ENCODE measurements around the gene KLHDC7B. TPM values are rescaled to one million over a fixed set of nuclear protein-coding genes. Genes with fewer than 3 reads are reported as not detected.

Gene KLHDC7B
- total and polyA plus RNA-seq, 2 of the 13 experiments (the other 11 are each of a cell fraction or from before 2014, with no cell fraction given) = 0.11 TPM; not detected in 1

DNA sequence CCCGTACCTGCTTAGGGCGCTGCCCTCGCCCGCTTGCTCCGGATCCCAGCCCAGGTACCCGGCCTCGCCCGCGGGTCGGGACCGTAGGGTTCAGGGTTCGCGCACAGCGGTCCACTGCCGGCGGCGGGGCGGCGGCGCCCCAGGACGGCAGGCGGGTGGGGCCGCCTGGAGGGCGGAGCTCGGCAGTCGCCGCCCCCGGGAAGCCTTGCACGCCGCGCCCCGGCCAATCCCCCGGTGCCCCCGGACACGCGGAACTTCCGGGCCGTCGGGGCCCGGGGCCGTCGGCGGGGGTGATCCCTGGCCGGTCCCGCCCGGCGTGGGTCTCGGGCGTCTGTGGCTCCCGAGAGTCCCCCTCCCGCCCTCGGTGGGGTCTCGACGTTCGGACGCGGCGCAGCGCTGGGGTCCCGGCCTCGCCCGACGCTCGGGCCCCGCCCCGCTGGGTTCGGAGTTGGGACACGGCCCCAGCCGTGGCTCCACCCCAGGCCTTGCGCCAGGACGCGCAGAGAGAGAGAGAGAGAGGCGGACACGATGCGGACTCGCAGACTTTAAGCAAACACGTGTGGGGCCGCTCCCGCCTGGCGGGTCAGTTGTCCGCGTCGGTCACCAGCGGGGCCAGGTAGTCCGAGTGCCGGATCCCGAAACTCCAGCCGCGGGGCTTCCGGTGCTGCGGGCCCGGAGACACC, 15.7 kb upstream of the KLHDC7B start, which contains the start of gene TYMP (continued):
- TF ChIP-seq, protein P1, sequence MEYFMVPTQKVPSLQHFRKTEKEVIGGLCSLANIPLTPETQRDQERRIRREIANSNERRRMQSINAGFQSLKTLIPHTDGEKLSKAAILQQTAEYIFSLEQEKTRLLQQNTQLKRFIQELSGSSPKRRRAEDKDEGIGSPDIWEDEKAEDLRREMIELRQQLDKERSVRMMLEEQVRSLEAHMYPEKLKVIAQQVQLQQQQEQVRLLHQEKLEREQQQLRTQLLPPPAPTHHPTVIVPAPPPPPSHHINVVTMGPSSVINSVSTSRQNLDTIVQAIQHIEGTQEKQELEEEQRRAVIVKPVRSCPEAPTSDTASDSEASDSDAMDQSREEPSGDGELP (IDR thresholded peaks at IDR 0.05; ENCODE audit: borderline replicate concordance, low read depth) = no peak
- TF ChIP-seq ZFP37 (CRISPR knock-in tag; IDR thresholded peaks at IDR 0.05; ENCODE audit: borderline replicate concordance) (no peak), KAT7 (CRISPR knock-in tag; IDR thresholded peaks at IDR 0.05; ENCODE audit: borderline replicate concordance) (no peak), ZNF260 (CRISPR knock-in tag; IDR thresholded peaks at IDR 0.05; ENCODE audit: borderline replicate concordance, low read depth) (no peak), CEBPB (IDR thresholded peaks at IDR 0.05; ENCODE audit: borderline replicate concordance, low read depth, low read length) (peak; percentile 31; the same call in 1 of the 2 replicates), JUNB (CRISPR knock-in tag; IDR thresholded peaks at IDR 0.05; ENCODE audit: borderline replicate concordance) (no peak), ZNF354B (CRISPR knock-in tag; IDR thresholded peaks at IDR 0.05) (no peak), ZNF891 (CRISPR knock-in tag; IDR thresholded peaks at IDR 0.05) (no peak), ZNF543 (CRISPR knock-in tag; IDR thresholded peaks at IDR 0.05) (no peak; the same call in 1 of the 2 replicates), TBP (CRISPR knock-in tag; IDR thresholded peaks at IDR 0.05) (no peak), KLF13 (CRISPR knock-in tag; IDR thresholded peaks at IDR 0.05) (no peak), FOXJ3 (CRISPR knock-in tag; IDR thresholded peaks at IDR 0.05; ENCODE audit: borderline replicate concordance) (peak; percentile 29; the same call in 1 of the 2 replicates), ATF7-NPFF (CRISPR knock-in tag; IDR thresholded peaks at IDR 0.05; ENCODE audit: low read depth) (no peak), TBL1XR1 (IDR thresholded peaks at IDR 0.05; ENCODE audit: borderline replicate concordance, low read length, partially characterized antibody) (no peak)
- TF ChIP-seq, protein P2, sequence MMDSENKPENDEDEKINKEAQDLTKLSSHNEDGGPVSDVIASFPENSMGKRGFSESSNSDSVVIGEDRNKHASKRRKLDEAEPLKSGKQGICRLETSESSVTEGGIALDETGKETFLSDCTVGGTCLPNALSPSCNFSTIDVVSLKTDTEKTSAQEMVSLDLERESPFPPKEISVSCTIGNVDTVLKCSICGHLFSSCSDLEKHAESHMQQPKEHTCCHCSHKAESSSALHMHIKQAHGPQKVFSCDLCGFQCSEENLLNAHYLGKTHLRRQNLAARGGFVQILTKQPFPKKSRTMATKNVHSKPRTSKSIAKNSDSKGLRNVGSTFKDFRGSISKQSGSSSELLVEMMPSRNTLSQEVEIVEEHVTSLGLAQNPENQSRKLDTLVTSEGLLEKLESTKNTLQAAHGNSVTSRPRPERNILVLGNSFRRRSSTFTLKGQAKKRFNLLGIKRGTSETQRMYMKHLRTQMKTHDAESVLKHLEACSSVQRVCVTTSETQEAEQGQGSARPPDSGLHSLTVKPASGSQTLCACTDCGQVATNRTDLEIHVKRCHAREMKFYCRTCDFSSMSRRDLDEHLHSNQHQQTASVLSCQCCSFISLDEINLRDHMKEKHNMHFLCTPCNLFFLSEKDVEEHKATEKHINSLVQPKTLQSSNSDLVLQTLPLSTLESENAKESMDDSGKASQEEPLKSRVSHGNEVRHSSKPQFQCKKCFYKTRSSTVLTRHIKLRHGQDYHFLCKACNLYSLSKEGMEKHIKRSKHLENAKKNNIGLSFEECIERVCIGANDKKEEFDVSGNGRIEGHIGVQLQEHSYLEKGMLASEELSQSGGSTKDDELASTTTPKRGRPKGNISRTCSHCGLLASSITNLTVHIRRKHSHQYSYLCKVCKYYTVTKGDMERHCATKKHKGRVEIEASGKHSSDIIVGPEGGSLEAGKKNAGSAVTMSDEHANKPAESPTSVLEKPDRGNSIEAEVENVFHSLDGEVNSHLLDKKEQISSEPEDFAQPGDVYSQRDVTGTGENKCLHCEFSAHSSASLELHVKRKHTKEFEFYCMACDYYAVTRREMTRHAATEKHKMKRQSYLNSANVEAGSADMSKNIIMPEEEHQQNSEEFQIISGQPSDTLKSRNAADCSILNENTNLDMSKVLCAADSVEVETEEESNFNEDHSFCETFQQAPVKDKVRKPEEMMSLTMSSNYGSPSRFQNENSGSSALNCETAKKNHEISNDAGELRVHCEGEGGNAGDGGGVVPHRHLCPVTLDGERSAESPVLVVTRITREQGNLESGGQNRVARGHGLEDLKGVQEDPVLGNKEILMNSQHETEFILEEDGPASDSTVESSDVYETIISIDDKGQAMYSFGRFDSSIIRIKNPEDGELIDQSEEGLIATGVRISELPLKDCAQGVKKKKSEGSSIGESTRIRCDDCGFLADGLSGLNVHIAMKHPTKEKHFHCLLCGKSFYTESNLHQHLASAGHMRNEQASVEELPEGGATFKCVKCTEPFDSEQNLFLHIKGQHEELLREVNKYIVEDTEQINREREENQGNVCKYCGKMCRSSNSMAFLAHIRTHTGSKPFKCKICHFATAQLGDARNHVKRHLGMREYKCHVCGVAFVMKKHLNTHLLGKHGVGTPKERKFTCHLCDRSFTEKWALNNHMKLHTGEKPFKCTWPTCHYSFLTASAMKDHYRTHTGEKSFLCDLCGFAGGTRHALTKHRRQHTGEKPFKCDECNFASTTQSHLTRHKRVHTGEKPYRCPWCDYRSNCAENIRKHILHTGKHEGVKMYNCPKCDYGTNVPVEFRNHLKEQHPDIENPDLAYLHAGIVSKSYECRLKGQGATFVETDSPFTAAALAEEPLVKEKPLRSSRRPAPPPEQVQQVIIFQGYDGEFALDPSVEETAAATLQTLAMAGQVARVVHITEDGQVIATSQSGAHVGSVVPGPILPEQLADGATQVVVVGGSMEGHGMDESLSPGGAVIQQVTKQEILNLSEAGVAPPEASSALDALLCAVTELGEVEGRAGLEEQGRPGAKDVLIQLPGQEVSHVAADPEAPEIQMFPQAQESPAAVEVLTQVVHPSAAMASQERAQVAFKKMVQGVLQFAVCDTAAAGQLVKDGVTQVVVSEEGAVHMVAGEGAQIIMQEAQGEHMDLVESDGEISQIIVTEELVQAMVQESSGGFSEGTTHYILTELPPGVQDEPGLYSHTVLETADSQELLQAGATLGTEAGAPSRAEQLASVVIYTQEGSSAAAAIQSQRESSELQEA (CRISPR knock-in tag; IDR thresholded peaks at IDR 0.05; ENCODE audit: not compliant biosample characterization) = no peak
- TF ChIP-seq, protein P3, sequence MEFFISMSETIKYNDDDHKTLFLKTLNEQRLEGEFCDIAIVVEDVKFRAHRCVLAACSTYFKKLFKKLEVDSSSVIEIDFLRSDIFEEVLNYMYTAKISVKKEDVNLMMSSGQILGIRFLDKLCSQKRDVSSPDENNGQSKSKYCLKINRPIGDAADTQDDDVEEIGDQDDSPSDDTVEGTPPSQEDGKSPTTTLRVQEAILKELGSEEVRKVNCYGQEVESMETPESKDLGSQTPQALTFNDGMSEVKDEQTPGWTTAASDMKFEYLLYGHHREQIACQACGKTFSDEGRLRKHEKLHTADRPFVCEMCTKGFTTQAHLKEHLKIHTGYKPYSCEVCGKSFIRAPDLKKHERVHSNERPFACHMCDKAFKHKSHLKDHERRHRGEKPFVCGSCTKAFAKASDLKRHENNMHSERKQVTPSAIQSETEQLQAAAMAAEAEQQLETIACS (CRISPR knock-in tag; IDR thresholded peaks at IDR 0.05) = peak; percentile 78
- TF ChIP-seq, protein P4, sequence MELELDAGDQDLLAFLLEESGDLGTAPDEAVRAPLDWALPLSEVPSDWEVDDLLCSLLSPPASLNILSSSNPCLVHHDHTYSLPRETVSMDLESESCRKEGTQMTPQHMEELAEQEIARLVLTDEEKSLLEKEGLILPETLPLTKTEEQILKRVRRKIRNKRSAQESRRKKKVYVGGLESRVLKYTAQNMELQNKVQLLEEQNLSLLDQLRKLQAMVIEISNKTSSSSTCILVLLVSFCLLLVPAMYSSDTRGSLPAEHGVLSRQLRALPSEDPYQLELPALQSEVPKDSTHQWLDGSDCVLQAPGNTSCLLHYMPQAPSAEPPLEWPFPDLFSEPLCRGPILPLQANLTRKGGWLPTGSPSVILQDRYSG (CRISPR knock-in tag; IDR thresholded peaks at IDR 0.05) = peak; percentile 19; the same call in 1 of the 2 replicates
